ENCODE measurements around the gene INCA1.

INCA1 gene

DNA sequence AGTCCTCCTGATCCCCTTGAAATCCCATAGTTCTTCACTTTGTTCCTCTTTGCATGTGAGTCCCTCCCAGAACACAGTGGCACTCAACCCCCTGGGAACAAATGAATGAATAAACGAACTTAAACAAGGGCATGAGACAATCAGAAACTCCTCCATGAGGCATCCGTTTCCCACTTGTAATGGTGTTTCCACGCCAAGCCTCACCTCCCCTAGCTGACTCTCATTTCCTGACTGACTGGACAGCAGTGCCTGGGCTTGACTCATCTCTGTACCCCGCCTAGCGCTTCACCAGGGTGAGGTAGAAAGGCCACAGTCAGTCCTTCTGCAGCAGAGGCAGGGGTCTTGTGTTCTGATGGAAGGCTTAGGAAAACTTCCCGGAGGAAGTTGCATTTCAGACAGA, 14.6 kb upstream of the INCA1 start:
- H3K27ac ChIP-seq = no peak overlapping the region
- TF ChIP-seq, protein P1, sequence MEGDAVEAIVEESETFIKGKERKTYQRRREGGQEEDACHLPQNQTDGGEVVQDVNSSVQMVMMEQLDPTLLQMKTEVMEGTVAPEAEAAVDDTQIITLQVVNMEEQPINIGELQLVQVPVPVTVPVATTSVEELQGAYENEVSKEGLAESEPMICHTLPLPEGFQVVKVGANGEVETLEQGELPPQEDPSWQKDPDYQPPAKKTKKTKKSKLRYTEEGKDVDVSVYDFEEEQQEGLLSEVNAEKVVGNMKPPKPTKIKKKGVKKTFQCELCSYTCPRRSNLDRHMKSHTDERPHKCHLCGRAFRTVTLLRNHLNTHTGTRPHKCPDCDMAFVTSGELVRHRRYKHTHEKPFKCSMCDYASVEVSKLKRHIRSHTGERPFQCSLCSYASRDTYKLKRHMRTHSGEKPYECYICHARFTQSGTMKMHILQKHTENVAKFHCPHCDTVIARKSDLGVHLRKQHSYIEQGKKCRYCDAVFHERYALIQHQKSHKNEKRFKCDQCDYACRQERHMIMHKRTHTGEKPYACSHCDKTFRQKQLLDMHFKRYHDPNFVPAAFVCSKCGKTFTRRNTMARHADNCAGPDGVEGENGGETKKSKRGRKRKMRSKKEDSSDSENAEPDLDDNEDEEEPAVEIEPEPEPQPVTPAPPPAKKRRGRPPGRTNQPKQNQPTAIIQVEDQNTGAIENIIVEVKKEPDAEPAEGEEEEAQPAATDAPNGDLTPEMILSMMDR (IDR thresholded peaks at IDR 0.05) = no peak
- TF ChIP-seq ZFX (IDR thresholded peaks at IDR 0.05; ENCODE audit: borderline replicate concordance) = no peak

DNA sequence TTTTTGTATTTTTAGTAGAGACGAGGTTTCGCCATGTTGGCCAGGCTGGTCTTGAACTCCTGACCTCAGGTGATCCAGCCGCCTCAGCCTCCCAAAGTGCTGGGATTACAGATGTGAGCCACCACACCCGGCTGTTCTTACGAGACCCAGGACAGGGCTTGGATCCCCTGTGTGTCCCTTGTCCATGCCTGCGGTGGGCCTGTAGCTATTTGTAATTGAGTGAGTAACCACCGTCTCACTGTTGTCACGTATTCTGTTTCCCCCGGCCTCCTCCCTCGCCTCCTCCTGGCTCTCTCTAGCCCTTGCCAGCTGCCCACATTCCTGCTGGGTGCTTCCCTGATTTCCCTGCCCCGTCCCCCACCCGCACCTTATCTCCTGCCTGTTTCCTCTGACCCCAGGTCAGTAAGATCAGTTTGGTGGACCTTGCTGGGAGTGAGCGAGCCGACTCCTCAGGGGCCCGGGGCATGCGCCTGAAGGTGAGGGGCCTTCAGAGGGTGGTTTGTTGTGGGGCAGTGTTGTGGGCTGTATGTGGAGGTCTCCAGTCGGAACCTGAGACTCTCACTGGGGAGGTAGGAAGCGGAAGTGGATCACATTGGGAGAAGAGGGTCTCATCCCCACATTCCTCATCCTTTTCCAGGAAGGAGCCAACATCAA, 6.0 kb upstream of the INCA1 start:
- H3K27ac ChIP-seq = no peak overlapping the region
- TF ChIP-seq, protein P1 (IDR thresholded peaks at IDR 0.05) = no peak
- TF ChIP-seq ZFX (IDR thresholded peaks at IDR 0.05; ENCODE audit: borderline replicate concordance) = no peak

DNA sequence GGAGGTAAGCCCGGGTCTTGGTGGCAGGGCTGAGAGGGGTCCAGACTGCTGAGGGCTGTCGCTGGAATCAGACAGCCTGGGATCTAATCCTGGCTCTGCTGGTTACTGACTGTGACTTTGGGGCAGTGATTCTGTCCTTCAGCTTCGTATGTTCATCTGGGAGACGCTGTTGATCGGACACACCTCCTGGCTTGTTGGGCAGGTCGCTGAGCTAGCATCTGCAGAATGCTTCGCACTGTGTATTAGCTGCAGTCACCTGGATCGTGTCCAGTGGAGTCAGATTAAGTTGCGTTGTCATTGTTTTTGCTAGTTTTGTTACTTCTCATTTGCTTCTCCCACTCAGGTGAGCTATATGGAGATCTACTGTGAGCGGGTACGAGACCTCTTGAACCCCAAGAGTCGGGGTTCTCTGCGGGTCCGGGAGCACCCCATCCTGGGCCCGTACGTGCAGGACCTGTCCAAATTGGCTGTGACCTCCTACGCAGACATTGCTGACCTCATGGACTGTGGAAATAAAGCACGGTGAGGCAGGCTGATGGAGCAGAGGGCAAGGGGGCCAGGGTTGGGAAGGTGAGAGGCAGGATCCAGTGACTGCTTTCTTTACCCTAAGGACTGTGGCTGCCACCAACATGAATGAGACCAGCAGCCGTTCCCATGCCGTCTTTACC, 4.9 kb upstream of the INCA1 start:
- no peak for TF ChIP-seq ZFX (IDR thresholded peaks at IDR 0.05; ENCODE audit: borderline replicate concordance)
- TF ChIP-seq, protein P1 (IDR thresholded peaks at IDR 0.05) = no peak
- H3K27ac ChIP-seq = no peak overlapping the region

DNA sequence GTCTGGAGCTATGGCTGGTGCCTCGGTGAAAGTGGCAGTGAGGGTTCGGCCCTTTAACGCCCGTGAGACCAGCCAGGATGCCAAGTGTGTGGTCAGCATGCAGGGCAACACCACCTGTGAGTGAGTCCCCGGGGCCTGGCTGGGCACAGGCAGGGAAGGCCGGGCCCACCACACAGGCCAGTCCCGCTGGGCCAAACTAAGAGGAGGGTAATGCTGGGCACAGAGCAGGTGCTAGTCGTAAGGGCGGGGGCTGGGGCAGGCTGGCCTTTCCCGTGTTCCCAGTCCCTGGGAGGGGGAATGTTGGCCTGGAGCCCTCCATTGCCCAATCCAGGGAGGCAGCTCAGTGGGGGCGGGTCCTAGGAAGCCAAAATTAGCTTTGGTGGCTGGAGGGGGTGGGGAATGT, 2.9 kb upstream of the INCA1 start:
- peak overlapping the region; percentile 79; the same call in 1 of the 2 replicates for H3K27ac ChIP-seq
- TF ChIP-seq ZFX (IDR thresholded peaks at IDR 0.05; ENCODE audit: borderline replicate concordance) = no peak

DNA sequence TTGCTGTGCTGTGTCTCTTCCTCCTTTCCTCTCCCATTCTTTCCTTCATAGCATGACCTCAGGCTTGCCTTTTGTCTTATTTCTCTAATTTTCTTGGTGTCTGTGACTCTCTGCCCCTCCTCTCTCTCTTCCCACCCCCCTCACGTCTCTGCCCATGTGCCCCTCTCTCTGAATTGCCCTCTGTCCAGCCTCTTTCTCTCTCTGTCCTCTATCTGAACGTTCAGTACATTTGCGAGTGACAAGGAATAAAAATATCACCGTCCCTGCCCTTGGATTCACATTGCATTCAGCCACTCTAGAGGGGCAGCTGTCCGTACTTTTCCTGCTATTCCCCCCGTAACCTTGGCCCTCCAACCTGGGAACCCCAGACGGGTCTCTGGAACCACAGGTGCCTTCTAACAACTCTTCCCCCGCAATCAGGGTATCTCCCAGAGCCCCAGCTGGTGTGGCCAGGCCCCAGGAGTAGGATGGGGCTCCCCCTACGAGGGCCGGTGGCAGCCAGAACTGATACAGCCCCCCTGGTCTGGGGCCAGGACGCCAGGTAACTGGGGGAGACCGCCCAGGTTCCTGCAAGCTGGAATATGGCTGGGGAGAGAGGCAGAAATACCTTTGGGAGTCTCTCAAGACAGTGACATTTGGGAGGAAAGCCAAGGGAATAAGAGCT, 2.2 kb upstream of the INCA1 start:
- no peak for TF ChIP-seq ZFX (IDR thresholded peaks at IDR 0.05; ENCODE audit: borderline replicate concordance)
- TF ChIP-seq, protein P1 (IDR thresholded peaks at IDR 0.05) = no peak
- peak overlapping the region; percentile 79 for H3K27ac ChIP-seq

DNA sequence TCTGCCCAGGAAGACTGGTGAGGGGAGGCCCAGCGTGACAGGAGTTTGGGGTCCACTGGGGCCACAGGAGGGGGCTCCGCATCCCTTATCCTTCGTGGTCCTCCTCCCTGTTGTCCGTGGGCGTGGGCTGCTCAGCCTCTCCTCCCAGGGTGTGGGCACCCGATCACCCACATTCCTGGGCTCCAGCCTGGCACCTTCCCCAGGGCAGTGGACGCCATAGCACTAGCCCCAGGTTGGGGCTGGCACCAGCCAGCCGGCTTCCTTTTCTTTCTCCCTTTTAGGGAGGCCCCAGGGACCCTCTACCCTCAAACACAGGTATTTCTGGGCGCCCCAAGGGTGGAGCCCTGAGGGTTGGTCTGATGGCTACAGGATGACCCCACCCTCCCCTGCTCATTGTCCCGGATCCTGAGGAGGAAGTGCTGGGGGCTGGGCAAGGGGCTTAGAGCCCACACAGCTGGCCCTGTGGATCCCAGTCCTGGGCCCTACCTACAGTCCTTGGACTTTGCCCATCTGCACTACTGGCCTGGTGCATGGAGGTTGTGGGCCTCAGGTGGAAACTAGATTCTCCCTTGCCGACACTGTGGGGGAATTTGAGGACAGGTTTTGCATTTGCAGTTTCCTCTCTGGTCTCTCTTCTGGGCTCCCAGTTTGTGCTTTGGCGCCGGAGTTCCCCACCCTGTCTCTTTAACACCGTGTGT, 1.6 kb upstream of the INCA1 start:
- H3K27ac ChIP-seq = peak overlapping the region; percentile 79
- TF ChIP-seq ZFX (IDR thresholded peaks at IDR 0.05; ENCODE audit: borderline replicate concordance) = no peak
- TF ChIP-seq, protein P1 (IDR thresholded peaks at IDR 0.05) = no peak

DNA sequence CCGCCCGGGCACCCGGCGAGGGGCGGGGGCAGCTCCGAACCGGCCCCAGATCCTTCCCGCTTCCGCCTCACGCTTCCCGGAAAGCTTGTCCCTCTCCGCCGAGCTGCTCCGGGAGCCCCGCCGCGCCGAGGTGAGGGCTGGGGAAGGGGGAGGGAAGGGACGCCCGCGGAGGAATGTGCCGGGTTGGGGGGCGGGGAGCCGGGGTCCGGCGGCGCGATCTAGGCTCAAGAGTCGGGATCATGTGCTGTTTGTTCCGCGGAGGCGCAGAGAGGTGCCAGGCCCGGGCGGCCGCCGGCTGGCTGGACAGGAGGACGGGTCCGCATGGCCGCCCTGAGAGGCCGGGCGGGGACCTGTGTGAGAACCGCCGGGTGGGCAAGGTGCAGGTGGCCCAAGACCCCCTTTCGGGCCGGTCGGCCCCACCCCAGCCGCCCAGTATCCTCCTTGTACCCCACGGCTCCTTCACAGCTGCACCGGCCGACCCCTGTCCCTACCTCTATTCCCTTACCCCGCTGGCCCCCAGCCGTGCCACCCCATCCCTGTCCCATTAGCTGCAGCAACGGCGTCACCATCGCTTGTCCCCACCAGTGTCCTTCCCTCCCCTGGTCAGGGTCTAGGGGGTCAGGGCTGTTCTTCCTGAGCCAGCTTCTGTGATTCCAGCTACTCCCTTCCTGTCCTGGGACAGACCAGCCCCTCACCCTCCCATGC, 857 bp upstream of the INCA1 start:
- no peak for TF ChIP-seq ZFX (IDR thresholded peaks at IDR 0.05; ENCODE audit: borderline replicate concordance)
- H3K27ac ChIP-seq = peak overlapping the region; percentile 79

Data from 22Rv1 (cell line).